SKM-1 (cell line): Measurements from ENCODE around the gene NUMB.

Experiments
- DNase-seq: peaks from one replicate; lab custom pipeline; 2025; ENCODE audit not compliant: unreplicated experiment; lab: John Stamatoyannopoulos, UW

NUMB gene

GRCh38 chr14:73293782-73294781, 164.3 kb downstream of the NUMB start:
- DNase-seq: no peak

GRCh38 chr14:73290279-73290678, 168.1 kb downstream of the NUMB start:
- no peak for DNase-seq

- DNase-seq: no peak
These were observed 168.6 kb downstream of the NUMB start for GRCh38 chr14:73289729-73290128.

GRCh38 chr14:73289308-73289707, 169.0 kb downstream of the NUMB start:
- DNase-seq: no peak

- DNase-seq: no peak
These were observed 171.3 kb downstream of the NUMB start for GRCh38 chr14:73287071-73287470.

- no peak for DNase-seq
These were observed 171.7 kb downstream of the NUMB start for GRCh38 chr14:73286598-73286997.

- no peak for DNase-seq
These were observed 172.4 kb downstream of the NUMB start for GRCh38 chr14:73285979-73286378.

GRCh38 chr14:73283608-73284379, 174.6 kb downstream of the NUMB start:
- DNase-seq: no peak

- DNase-seq: no peak
These were observed 177.4 kb downstream of the NUMB start for GRCh38 chr14:73280903-73281302.

- DNase-seq: no peak
These were observed 181.0 kb downstream of the NUMB start for GRCh38 chr14:73277376-73277775.

GRCh38 chr14:73276836-73277235, 181.5 kb downstream of the NUMB start:
- DNase-seq: no peak

- no peak for DNase-seq
These were observed 184.5 kb downstream of the NUMB start for GRCh38 chr14:73273799-73274198.

GRCh38 chr14:73272393-73272792, 186.0 kb downstream of the NUMB start:
- DNase-seq: no peak

- DNase-seq: no peak
These were observed 188.4 kb downstream of the NUMB start for GRCh38 chr14:73269729-73270531.

GRCh38 chr14:73267474-73267873, 190.9 kb downstream of the NUMB start:
- no peak for DNase-seq

GRCh38 chr14:73266317-73266716, 192.0 kb downstream of the NUMB start:
- no peak for DNase-seq

GRCh38 chr14:73265721-73266046, 192.7 kb downstream of the NUMB start:
- DNase-seq: no peak

- DNase-seq: no peak
These were observed 193.2 kb downstream of the NUMB start for GRCh38 chr14:73264885-73265720.

- DNase-seq: no peak
These were observed 194.1 kb downstream of the NUMB start for GRCh38 chr14:73264080-73264884.

- no peak for DNase-seq
These were observed 194.7 kb downstream of the NUMB start for GRCh38 chr14:73263606-73264005.
